Measurements from ENCODE around the gene HSPB9.

DNA sequence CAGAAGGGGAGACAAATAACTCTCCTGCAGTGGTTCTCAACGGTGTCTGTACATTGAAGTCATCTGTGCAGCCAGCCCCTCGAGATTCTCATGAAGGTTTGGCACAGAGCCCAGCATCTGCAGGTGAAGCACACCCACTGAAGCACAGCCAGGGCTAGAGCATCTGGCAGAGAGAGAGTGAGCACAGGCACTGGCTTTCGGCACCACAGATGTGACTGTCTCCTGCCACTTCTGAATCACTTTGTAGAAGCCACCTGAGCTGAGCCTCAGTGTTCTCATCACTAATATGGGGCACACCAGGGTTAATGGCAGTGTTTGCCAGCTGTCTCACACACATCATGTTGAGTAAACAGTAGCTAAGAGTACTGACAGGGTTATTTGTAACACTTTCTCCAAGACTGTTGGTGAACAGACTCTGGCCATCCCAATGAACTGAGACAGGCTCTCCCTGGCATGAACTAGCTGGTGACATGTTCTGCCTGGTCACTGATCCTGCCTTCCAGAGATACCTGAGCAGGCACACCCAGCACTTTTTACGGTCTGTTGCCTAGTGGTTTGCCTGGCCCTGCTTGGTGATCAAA lies 10.9 kb downstream of the HSPB9 start:
- no peak for TF ChIP-seq CTCF (tag by site-specific recombination; IDR thresholded peaks at IDR 0.05)
- no peak for TF ChIP-seq ZNF202 (tag by site-specific recombination; IDR thresholded peaks at IDR 0.05; ENCODE audit: borderline replicate concordance)
- TF ChIP-seq, protein P1, sequence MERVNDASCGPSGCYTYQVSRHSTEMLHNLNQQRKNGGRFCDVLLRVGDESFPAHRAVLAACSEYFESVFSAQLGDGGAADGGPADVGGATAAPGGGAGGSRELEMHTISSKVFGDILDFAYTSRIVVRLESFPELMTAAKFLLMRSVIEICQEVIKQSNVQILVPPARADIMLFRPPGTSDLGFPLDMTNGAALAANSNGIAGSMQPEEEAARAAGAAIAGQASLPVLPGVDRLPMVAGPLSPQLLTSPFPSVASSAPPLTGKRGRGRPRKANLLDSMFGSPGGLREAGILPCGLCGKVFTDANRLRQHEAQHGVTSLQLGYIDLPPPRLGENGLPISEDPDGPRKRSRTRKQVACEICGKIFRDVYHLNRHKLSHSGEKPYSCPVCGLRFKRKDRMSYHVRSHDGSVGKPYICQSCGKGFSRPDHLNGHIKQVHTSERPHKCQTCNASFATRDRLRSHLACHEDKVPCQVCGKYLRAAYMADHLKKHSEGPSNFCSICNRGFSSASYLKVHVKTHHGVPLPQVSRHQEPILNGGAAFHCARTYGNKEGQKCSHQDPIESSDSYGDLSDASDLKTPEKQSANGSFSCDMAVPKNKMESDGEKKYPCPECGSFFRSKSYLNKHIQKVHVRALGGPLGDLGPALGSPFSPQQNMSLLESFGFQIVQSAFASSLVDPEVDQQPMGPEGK (tag by site-specific recombination; IDR thresholded peaks at IDR 0.05): no peak
- TF ChIP-seq SETDB1 (IDR thresholded peaks at IDR 0.05; ENCODE audit: insufficient read length, low read length): no peak
- TF ChIP-seq ZBTB17 (tag by site-specific recombination; IDR thresholded peaks at IDR 0.05): peak; percentile 70; the same call in 1 of the 2 replicates
- TF ChIP-seq TRIM28 (IDR thresholded peaks at IDR 0.05; ENCODE audit: borderline replicate concordance, low read length): no peak
- TF ChIP-seq ZNF670 (tag by site-specific recombination; IDR thresholded peaks at IDR 0.05; ENCODE audit: low read depth): no peak

Data from HEK293 (cell line).